ENCODE measurements around the gene PSME2. TPM values are rescaled to one million over a fixed set of nuclear protein-coding genes. Genes with fewer than 3 reads are reported as not detected.

PSME2 gene
- total and polyA plus RNA-seq, 2 of the 13 experiments (the other 11 are each of a cell fraction or from before 2014, with no cell fraction given): 332 to 716 TPM

DNA sequence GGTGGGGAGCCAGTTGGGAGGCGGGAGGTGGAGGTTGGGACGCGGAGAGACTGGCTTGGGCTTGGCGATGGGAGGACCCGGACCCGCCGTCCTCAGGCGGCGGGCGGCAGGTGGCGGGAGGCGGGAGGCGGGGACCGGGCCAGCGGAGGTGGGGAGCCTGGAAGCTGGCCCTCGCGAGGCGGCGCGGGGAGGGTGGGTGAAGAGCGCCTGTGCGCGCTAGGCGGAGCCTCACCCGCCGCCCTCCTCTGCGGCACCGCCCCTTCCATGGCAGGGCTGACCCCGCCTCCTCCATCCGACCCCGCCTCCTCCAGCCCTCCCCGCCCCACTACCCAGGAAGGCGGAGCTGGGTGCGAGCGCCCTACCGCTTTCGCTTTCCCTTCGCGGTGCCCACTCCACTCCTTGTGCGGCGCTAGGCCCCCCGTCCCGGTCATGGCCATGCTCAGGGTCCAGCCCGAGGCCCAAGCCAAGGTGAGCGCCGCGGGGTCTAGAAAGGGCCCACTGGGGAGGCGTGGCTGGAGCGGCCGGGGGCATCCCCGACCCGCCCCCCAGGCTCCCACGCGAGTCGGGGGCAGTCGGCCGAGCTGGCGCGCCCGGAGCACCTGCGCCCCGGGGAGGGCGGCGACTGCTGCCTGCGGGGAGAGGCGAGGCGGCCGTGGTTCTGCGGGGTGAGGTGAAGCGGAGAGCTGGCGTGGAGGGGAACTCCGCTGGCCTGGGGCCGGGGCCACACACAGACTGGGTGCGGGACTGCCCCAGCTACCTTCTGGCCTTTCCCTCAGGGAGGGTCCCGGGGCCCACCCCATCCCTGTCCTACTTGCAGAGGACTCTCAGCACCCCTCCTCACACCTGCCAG is 10.4 kb downstream of the PSME2 start, which contains the start of gene PSME1 (continued):
- TF ChIP-seq, protein P1, sequence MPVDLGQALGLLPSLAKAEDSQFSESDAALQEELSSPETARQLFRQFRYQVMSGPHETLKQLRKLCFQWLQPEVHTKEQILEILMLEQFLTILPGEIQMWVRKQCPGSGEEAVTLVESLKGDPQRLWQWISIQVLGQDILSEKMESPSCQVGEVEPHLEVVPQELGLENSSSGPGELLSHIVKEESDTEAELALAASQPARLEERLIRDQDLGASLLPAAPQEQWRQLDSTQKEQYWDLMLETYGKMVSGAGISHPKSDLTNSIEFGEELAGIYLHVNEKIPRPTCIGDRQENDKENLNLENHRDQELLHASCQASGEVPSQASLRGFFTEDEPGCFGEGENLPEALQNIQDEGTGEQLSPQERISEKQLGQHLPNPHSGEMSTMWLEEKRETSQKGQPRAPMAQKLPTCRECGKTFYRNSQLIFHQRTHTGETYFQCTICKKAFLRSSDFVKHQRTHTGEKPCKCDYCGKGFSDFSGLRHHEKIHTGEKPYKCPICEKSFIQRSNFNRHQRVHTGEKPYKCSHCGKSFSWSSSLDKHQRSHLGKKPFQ (CRISPR knock-in tag; IDR thresholded peaks at IDR 0.05; ENCODE audit: insufficient replicate concordance): no peak
- TF ChIP-seq GATA4 (IDR thresholded peaks at IDR 0.05; ENCODE audit: borderline replicate concordance, low read depth): 0 out of 2 replicates have a peak, but pooled peaks have one; percentile 23
- peak; percentile 64 for TF ChIP-seq ZNF350 (CRISPR knock-in tag; IDR thresholded peaks at IDR 0.05; ENCODE audit: borderline replicate concordance, low read depth)
- TF ChIP-seq, protein P2, sequence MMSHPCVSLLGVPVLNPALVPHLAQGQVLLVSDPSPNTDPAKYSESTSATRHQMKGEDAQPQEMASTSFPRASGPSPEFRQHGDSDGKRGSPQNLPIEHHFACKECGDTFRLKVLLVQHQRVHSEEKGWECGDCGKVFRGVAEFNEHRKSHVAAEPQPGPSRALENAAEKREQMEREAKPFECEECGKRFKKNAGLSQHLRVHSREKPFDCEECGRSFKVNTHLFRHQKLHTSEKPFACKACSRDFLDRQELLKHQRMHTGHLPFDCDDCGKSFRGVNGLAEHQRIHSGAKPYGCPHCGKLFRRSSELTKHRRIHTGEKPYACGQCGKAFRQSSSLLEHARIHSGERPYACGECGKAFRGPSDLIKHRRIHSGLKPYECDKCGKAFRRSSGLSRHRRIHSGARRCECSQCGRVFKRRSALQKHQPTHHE (CRISPR knock-in tag; IDR thresholded peaks at IDR 0.05; ENCODE audit: borderline replicate concordance): peak; percentile 67; the same call in 1 of the 2 replicates
- peak; percentile 78 for TF ChIP-seq ZNF639 (CRISPR knock-in tag; conservative IDR thresholded peaks at IDR 0.05)
- no peak for TF ChIP-seq ZBTB39 (CRISPR knock-in tag; IDR thresholded peaks at IDR 0.05)
- no peak for TF ChIP-seq KAT2B (IDR thresholded peaks at IDR 0.05; ENCODE audit: borderline replicate concordance, low read depth, low read length)
- peak; percentile 74 for TF ChIP-seq HNF4A (CRISPR knock-in tag; IDR thresholded peaks at IDR 0.05)
- TF ChIP-seq PRMT3 (CRISPR knock-in tag; IDR thresholded peaks at IDR 0.05; ENCODE audit: borderline replicate concordance, low read depth): no peak
- TF ChIP-seq SNAI1 (CRISPR knock-in tag; IDR thresholded peaks at IDR 0.05; ENCODE audit: borderline replicate concordance): no peak
- TF ChIP-seq ZNF382 (CRISPR knock-in tag; IDR thresholded peaks at IDR 0.05; ENCODE audit: borderline replicate concordance): no peak
- TF ChIP-seq HIVEP1 (CRISPR knock-in tag; IDR thresholded peaks at IDR 0.05): peak; percentile 62
- TF ChIP-seq ZC3H4 (CRISPR knock-in tag; IDR thresholded peaks at IDR 0.05; ENCODE audit: borderline replicate concordance): no peak; the same call in 1 of the 2 replicates
- no peak for TF ChIP-seq ZNF180 (CRISPR knock-in tag; IDR thresholded peaks at IDR 0.05; ENCODE audit: borderline replicate concordance, low read depth)
- TF ChIP-seq ZNF788 (CRISPR knock-in tag; IDR thresholded peaks at IDR 0.05; ENCODE audit: borderline replicate concordance): peak; percentile 95
- TF ChIP-seq POGK (CRISPR knock-in tag; conservative IDR thresholded peaks at IDR 0.05): peak; percentile 79
- TF ChIP-seq, protein P3, sequence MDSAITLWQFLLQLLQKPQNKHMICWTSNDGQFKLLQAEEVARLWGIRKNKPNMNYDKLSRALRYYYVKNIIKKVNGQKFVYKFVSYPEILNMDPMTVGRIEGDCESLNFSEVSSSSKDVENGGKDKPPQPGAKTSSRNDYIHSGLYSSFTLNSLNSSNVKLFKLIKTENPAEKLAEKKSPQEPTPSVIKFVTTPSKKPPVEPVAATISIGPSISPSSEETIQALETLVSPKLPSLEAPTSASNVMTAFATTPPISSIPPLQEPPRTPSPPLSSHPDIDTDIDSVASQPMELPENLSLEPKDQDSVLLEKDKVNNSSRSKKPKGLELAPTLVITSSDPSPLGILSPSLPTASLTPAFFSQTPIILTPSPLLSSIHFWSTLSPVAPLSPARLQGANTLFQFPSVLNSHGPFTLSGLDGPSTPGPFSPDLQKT (CRISPR knock-in tag; IDR thresholded peaks at IDR 0.05; ENCODE audit: borderline replicate concordance): no peak
